Neural progenitor cell (in vitro differentiated cells): Measurements from ENCODE around the gene JPH2.

Experiments used
- CTCF ChIP-seq: fragments of 200-600 bp; sonication (generic); IDR thresholded peaks from 2 replicates; pipeline ENCODE4 v1.5.1; 2017; ENCODE audit warnings: antibody characterized with exemption, mild to moderate bottlenecking
- EZH2 ChIP-seq: fragments of 200-600 bp; sonication (generic); IDR thresholded peaks from 2 replicates; pipeline ENCODE4 v1.6.1; 2017; ENCODE audit warnings: antibody characterized with exemption, mild to moderate bottlenecking, moderate library complexity

- TF ChIP-seq CTCF: peak; percentile 78
- no peak for TF ChIP-seq EZH2
These were observed 28.1 kb upstream of the JPH2 start for GRCh38 chr20:44215125-44215524.
